ENCODE measurements around the gene GIT2. TPM values are rescaled to one million over a fixed set of nuclear protein-coding genes. Genes with fewer than 3 reads are reported as not detected.

The GIT2 gene
- total and polyA plus RNA-seq, 2 of the 13 experiments (the other 11 are each of a cell fraction or from before 2014, with no cell fraction given), result 18.4 to 19.8 TPM

DNA sequence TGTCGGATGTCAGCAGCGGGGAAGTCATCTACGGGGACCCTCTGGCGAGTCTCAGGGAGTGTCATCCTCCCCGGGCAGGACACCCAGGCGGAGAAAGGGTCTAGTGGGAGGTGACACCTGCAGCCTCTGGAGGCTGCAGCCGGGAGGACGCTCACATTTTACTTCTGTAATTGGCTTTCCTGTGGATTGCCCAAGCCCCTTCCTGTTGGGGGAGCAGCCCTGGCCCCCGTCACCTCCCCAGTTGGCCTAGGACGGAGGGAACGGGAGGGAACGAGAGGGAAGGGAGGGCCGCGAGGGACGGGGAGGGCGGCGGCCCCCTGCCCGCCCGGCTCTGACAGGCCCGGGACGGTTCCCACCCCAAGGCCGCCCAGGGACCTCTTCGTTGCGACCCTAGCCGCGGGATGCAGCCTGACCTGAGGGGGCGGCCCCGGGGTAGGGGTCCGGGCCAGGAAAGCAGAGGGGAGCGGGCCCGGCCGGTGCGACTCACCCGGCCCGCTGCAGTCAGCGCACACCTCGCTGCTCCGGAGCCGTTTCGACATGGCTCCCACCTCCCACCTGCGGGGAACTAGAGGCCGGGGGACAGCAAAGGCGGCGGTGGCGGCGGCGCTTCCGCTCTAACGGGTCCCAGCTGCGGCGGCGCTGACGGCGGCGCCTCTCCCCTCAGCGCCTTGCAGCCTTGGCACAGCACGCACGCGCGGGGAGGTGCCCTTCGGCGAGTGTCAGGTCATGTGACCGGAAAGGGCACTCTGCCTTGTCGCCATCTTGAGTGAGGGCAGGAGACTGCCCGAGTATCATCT, at the start of gene GIT2 (continued):
- TF ChIP-seq THYN1 (CRISPR knock-in tag; IDR thresholded peaks at IDR 0.05; ENCODE audit: borderline replicate concordance, low read depth) (no peak), NFYC (CRISPR knock-in tag; IDR thresholded peaks at IDR 0.05) (no peak), SNAI1 (CRISPR knock-in tag; IDR thresholded peaks at IDR 0.05; ENCODE audit: borderline replicate concordance) (peak; percentile 88; the same call in 1 of the 2 replicates), HOXA5 (CRISPR knock-in tag; IDR thresholded peaks at IDR 0.05) (peak; percentile 47; the same call in 1 of the 2 replicates), ZNF724P (CRISPR knock-in tag; IDR thresholded peaks at IDR 0.05; ENCODE audit: borderline replicate concordance) (no peak), TBX3 (IDR thresholded peaks at IDR 0.05; ENCODE audit: borderline replicate concordance) (peak; percentile 9; the same call in 1 of the 2 replicates), BORCS8-MEF2B (CRISPR knock-in tag; IDR thresholded peaks at IDR 0.05) (peak; percentile 72), KDM2A (CRISPR knock-in tag; IDR thresholded peaks at IDR 0.05; ENCODE audit: borderline replicate concordance, low read depth) (peak; percentile 58; the same call in 1 of the 2 replicates), ZIK1 (CRISPR knock-in tag; IDR thresholded peaks at IDR 0.05; ENCODE audit: borderline replicate concordance, low read depth) (peak; percentile 61; the same call in 1 of the 2 replicates), ZFP82 (CRISPR knock-in tag; IDR thresholded peaks at IDR 0.05; ENCODE audit: borderline replicate concordance) (no peak), ZFP37 (CRISPR knock-in tag; IDR thresholded peaks at IDR 0.05; ENCODE audit: borderline replicate concordance) (no peak), SMAD1 (CRISPR knock-in tag; IDR thresholded peaks at IDR 0.05; ENCODE audit: borderline replicate concordance, low read depth) (peak; percentile 83; the same call in 1 of the 2 replicates), KAT2B (IDR thresholded peaks at IDR 0.05; ENCODE audit: borderline replicate concordance, low read depth, low read length) (no peak), KLF11 (CRISPR knock-in tag; IDR thresholded peaks at IDR 0.05) (no peak; the same call in 1 of the 2 replicates), NFATC3 (CRISPR knock-in tag; IDR thresholded peaks at IDR 0.05) (0 out of 2 replicates have a peak, but pooled peaks have one; percentile 27), NFRKB (IDR thresholded peaks at IDR 0.05) (no peak), SP5 (CRISPR knock-in tag; IDR thresholded peaks at IDR 0.05; ENCODE audit: borderline replicate concordance, low read depth) (no peak), HDAC2 (CRISPR knock-in tag; IDR thresholded peaks at IDR 0.05) (no peak), ZNF839 (CRISPR knock-in tag; IDR thresholded peaks at IDR 0.05; ENCODE audit: borderline replicate concordance) (no peak)
- TF ChIP-seq, protein P1, sequence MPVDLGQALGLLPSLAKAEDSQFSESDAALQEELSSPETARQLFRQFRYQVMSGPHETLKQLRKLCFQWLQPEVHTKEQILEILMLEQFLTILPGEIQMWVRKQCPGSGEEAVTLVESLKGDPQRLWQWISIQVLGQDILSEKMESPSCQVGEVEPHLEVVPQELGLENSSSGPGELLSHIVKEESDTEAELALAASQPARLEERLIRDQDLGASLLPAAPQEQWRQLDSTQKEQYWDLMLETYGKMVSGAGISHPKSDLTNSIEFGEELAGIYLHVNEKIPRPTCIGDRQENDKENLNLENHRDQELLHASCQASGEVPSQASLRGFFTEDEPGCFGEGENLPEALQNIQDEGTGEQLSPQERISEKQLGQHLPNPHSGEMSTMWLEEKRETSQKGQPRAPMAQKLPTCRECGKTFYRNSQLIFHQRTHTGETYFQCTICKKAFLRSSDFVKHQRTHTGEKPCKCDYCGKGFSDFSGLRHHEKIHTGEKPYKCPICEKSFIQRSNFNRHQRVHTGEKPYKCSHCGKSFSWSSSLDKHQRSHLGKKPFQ (CRISPR knock-in tag; IDR thresholded peaks at IDR 0.05; ENCODE audit: insufficient replicate concordance), result no peak
- TF ChIP-seq, protein P2, sequence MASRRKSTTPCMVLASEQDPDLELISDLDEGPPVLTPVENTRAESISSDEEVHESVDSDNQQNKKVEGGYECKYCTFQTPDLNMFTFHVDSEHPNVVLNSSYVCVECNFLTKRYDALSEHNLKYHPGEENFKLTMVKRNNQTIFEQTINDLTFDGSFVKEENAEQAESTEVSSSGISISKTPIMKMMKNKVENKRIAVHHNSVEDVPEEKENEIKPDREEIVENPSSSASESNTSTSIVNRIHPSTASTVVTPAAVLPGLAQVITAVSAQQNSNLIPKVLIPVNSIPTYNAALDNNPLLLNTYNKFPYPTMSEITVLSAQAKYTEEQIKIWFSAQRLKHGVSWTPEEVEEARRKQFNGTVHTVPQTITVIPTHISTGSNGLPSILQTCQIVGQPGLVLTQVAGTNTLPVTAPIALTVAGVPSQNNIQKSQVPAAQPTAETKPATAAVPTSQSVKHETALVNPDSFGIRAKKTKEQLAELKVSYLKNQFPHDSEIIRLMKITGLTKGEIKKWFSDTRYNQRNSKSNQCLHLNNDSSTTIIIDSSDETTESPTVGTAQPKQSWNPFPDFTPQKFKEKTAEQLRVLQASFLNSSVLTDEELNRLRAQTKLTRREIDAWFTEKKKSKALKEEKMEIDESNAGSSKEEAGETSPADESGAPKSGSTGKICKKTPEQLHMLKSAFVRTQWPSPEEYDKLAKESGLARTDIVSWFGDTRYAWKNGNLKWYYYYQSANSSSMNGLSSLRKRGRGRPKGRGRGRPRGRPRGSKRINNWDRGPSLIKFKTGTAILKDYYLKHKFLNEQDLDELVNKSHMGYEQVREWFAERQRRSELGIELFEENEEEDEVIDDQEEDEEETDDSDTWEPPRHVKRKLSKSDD (CRISPR knock-in tag; IDR thresholded peaks at IDR 0.05; ENCODE audit: low read depth), result 0 out of 2 replicates have a peak, but pooled peaks have one; percentile 23
- TF ChIP-seq, protein P3, sequence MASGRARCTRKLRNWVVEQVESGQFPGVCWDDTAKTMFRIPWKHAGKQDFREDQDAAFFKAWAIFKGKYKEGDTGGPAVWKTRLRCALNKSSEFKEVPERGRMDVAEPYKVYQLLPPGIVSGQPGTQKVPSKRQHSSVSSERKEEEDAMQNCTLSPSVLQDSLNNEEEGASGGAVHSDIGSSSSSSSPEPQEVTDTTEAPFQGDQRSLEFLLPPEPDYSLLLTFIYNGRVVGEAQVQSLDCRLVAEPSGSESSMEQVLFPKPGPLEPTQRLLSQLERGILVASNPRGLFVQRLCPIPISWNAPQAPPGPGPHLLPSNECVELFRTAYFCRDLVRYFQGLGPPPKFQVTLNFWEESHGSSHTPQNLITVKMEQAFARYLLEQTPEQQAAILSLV (CRISPR knock-in tag; IDR thresholded peaks at IDR 0.05; ENCODE audit: borderline replicate concordance), result peak; percentile 82; the same call in 1 of the 2 replicates
- TF ChIP-seq, protein P4, sequence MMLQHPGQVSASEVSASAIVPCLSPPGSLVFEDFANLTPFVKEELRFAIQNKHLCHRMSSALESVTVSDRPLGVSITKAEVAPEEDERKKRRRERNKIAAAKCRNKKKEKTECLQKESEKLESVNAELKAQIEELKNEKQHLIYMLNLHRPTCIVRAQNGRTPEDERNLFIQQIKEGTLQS (CRISPR knock-in tag; IDR thresholded peaks at IDR 0.05), result no peak

Data from HepG2 (cell line).